GM18867 (cell line): ENCODE measurements around the gene CAMSAP1.
"Not testable (repeated sequence)": the region's sequence is repeated elsewhere in the genome, so short reads cannot be mapped to it uniquely, and the experiment has no call there.

Experiments used
- ATAC-seq: cut with Tn5 transposase; IDR thresholded peaks from one replicate; pipeline ENCODE4 v1.9.1; 2021; ENCODE audit warnings: mild to moderate bottlenecking, moderate library complexity; ENCODE audit not compliant: unreplicated experiment

The CAMSAP1 gene

GRCh38 chr9:135901031-135901758, 6.2 kb downstream of the CAMSAP1 start:
- ATAC-seq, result no peak

GRCh38 chr9:135898634-135899407, 8.5 kb downstream of the CAMSAP1 start:
- no peak for ATAC-seq

- no peak for ATAC-seq
Measured at GRCh38 chr9:135896626-135897025, 10.7 kb downstream of the CAMSAP1 start.

GRCh38 chr9:135896205-135896604, 11.1 kb downstream of the CAMSAP1 start:
- no peak for ATAC-seq

GRCh38 chr9:135895202-135895848, 12.0 kb downstream of the CAMSAP1 start:
- ATAC-seq, result no peak

GRCh38 chr9:135893104-135893503, 14.2 kb downstream of the CAMSAP1 start:
- no peak for ATAC-seq

- not testable (repeated sequence) for ATAC-seq
Measured at GRCh38 chr9:135892327-135892726, 15.0 kb downstream of the CAMSAP1 start.

- no peak for ATAC-seq
Measured at GRCh38 chr9:135891027-135891631, 16.2 kb downstream of the CAMSAP1 start.

GRCh38 chr9:135890190-135891026, 16.9 kb downstream of the CAMSAP1 start:
- no peak for ATAC-seq

GRCh38 chr9:135889564-135890189, 17.7 kb downstream of the CAMSAP1 start:
- no peak for ATAC-seq

GRCh38 chr9:135888766-135889394, 18.5 kb downstream of the CAMSAP1 start:
- ATAC-seq, result no peak

- no peak for ATAC-seq
Measured at GRCh38 chr9:135888126-135888765, 19.1 kb downstream of the CAMSAP1 start.

GRCh38 chr9:135887585-135888050, 19.7 kb downstream of the CAMSAP1 start:
- ATAC-seq, result no peak

- no peak for ATAC-seq
Measured at GRCh38 chr9:135887021-135887507, 20.3 kb downstream of the CAMSAP1 start.

GRCh38 chr9:135886147-135886981, 21.0 kb downstream of the CAMSAP1 start:
- no peak for ATAC-seq

GRCh38 chr9:135885100-135885853, 22.1 kb downstream of the CAMSAP1 start:
- ATAC-seq, result no peak
